GM18951 (cell line): ENCODE data around the gene C1QTNF1.
"Not testable (repeated sequence)": the region's sequence is repeated elsewhere in the genome, so short reads cannot be mapped to it uniquely, and the experiment has no call there.

ENCODE experiments used
- POLR2A ChIP-seq: IDR thresholded peaks from 4 replicates; pipeline ENCODE4 v1.6.1; 2011; ENCODE audit warnings: mild to moderate bottlenecking; ENCODE audit not compliant: insufficient read length, insufficient read depth; ENCODE audit errors: extremely low read depth
- in situ Hi-C: fragments of 300-500 bp; cut with MboI; formaldehyde crosslinking; loops from one replicate; pipeline ENCODE4 v1.12.0; 2022; ENCODE audit warnings: low sequenced_read_pairs, mixed read lengths, inconsistent platforms; ENCODE audit not compliant: unreplicated experiment

The C1QTNF1 gene

DNA sequence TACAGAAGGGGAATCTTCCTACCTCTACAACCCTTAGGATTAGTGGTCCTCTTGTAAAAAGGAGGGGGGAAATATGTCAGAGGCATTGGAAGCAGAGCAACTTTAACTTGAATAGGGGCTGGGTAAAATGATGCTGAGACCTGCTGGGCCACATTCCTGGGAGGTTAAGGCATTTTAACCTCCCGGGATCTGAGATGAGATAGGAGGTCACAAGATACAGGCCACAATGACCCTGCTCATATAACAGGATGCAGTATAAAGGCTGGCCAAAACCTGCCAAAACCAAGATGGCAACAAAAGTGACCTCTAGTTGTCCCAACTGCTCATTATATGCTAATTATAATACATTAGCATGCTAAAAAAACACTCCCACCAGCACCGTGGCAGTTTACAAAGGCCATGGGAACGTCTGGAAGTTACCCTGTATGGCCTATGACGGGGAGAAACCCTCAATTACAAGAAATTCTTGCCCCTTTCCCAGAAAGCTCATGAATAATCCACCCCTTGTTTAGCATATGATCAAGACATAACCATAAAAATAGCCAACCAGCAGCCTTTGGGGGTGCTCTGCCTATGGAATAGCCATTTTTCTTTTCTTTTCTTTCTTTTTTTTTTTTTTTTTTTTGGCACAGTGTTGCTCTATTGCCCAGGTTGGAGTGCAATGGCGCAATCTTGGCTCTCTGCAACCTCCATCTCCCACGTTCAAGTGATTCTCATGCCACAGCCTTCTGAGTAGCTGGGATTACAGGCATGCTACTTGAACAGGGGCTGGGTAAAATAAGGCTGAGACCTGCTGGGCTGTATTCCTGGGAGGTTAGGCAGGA lies 6.2 kb upstream of the C1QTNF1 start:
- in situ Hi-C loops: no loop called here
- no peak for TF ChIP-seq POLR2A

DNA sequence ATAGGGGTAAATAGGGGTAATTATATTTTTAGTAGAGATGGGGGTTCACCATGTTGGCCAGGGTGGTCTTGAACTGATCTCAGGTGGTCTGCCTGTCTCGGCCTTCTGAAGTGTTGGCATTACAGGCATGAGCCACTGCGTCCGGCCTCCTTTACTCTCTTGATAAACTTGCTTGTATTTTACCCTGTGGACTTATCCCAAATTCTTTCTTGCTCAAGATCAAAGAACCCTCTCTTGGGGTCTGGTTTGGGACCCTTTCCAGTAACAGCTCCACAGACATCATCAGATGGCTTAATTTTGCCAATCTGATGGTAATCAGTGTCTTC lies 5.6 kb upstream of the C1QTNF1 start:
- in situ Hi-C loops: no loop called here
- no peak for TF ChIP-seq POLR2A

DNA sequence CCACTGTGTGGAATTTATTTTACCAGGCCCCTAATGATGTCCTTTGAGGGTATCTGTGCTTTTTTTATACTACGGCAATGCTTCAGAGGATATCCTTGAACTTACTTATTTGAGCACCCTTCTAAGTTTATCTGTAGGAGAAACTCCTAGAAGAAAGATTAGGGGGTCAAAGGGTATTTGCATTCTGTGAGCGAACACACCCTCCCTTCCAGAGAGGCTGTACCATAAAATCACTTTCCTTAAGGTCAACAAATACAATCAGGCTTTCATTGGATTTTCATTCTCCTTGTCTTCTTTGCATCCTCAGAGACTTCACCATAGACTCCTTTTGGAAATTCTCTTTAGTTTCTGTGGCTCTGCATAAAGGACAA lies 4.7 kb upstream of the C1QTNF1 start:
- TF ChIP-seq POLR2A: no peak
- in situ Hi-C loops: no loop called here

DNA sequence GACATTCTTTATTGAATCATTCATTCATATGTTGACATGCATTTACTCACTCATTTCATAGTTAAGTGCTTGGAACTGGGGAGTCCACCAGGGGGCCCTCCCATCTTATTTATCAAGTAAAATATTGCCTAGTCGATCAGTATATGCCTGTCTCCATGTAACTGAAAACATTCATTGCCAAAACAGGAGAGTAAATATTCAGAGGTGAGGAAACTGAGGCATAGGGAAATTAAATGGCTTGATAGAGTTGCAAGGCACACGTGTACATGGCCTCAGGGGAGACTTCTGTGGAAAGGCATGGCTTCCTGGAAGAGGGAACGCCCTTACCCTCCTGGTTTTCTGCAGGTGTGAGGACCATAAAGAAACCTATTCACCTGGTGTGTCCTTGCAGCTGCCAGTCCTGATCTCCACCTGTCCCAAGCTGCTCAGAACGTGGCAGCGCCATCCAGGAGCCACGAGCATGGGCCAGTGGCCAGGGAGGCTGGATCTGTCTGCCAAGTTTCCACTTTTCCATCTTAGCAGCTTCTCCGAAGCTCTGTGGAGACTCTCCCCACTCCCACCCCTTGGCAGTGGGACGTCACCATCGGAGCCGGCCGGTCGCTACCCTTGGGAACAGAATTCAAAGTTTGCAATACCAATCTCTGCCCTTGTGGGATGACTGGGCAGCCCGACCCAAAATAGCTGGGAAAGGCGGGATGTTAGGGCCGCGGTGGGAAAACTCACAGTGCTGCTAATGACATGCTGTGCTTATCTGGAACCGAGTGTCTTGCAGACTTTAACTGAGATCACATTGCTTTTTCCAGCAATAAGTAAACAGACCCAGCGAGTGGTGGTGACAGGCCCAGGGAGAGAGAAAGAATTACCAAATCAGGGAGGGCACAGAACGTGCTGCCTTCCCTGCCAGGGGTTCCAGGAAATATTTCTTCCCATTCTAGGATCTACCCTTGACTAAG lies 4.1 kb upstream of the C1QTNF1 start:
- no peak for TF ChIP-seq POLR2A
- in situ Hi-C loops: no loop called here

DNA sequence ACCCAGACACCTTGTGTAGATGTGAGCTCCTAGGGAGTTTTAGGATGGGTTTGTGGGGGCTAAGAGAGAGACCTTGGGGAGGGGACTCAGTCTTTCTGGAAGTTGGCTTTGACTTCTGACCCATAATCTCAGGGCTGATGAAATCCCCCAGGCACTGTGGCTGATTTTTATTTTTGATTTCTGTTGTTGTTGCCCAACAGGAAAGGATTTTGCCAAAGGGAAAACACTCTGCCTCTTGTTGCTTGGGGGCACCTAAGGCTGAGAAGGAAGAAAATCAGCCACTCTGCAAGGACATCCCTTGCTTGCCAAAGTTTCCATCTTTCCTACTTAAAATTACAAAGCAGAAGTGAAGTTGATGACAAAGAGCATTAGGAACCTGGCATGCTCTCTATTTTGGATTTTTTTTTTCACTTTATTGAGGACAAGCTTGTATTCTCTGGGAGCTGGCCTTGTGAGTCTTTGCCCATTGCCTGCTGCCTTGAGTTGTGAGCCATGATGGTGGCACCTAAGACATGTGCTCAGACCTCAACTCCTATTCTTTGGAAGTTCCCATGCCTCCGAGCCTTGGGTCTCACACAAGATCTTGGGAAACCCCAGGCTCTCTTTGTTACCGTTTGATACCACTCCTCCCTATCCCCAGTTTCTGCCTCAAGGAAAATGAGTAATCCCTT lies 3.2 kb upstream of the C1QTNF1 start:
- in situ Hi-C loops: no loop called here
- no peak for TF ChIP-seq POLR2A

DNA sequence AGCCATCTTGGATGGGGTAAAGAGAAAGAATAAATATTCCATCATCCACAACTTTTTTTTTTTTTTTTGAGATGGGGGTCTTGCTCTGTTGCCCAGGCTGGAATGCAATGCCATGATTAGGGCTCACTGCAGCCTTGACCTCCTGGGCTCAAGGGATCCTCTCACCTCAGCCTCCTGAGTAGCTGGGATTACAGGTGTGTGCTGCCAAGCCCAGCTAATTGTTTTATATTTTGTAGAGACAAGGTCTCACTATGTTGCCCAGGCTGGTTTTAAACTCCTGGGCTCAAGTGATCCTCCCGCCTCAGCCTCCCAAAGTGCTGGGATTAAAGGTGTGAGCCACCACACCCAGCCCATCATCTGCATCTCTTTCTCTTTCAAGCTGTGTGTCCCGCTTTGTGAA lies 2.0 kb upstream of the C1QTNF1 start:
- in situ Hi-C loops: not testable (repeated sequence)

DNA sequence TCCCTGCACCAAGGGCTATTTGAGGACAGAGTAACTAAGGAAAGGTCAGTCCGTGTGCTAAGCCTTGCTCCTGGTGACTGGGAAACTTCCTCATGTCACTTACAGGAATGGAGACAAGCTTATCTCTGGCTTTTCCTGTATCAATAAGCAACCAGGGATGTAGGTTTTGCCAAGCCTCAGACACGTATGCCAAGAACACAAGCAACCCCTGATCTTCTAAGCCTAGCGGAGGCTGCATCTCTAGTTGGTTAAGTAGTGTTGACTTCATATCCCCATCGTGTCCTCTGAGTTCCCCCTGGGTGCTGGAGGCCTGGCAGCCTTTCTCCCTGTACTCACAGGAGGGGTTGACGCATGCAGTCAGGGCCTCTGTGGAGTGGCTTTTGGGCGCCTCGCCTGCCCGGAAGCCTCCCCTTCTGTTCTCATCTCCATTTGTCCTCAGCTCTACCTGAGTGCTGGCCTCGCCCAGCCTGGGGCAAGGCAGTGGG lies 1.4 kb upstream of the C1QTNF1 start:
- in situ Hi-C loops: no loop called here
- TF ChIP-seq POLR2A: no peak

DNA sequence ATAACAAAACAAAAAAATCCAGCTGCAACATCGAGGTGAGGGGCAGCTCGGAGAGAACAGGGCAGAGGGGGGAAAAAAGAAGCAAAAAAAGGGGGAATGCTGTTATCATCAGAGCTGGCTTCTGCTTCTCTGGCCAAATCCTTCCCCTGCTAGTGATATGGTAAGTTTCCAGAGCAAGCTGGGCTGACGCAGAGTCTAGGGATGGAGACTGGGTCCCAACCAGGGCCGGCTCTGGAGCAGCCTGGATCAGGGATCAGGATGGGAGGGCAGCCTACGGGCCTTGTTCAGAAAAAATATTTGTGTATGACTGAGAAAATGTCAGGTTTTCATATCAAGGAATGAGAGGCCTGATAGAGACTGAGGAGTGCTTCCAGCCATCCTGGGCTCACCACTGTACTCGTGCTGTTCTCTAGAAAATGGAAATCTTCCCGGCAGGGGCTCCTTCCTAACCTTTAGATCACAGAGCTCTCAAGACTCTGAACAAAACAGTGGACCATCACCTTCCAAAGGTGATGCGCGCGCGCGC lies 726 bp upstream of the C1QTNF1 start:
- in situ Hi-C loops: no loop called here
- TF ChIP-seq POLR2A: no peak

DNA sequence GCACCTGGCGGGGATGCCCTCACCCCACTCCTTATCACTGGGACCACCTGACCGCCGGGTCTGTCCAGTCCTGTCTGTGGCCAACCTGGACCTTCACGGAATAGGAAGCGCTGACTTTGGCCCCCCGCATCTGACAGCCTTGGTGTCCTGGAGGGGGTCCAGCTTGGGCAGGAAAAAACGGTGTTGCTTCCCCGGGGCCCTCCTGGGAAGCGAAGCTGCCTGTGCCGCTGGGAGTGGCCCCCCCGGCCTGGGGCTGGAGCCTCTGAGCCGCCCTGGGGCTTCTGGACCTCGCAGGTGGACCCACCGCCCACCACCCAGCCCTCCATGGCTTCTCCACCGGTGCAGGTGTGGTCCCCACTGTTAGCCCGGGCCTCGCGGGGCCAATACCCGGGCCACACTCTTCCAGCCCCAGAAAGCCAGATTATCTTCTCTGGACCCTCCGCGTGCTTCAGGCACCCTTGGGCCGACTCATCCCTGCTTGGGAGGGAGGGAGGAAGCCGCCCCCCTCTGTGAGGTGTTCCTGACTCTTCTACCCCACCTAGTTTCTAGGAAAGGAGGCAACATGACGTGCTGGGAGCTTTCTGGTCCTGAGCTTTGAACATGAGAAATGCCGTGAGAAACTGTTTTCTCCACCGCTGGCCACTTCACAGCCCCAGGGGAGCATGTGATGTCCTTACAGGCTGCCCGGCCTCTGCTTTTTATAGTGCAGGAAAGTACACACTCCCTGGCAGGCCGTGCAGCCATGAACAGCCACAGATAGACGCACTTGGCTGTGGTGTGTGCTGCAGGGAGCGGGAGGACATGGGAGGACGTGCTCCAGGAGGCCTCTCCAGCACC lies 1.1 kb downstream of the C1QTNF1 start:
- in situ Hi-C loops: no loop called here
- TF ChIP-seq POLR2A: no peak

DNA sequence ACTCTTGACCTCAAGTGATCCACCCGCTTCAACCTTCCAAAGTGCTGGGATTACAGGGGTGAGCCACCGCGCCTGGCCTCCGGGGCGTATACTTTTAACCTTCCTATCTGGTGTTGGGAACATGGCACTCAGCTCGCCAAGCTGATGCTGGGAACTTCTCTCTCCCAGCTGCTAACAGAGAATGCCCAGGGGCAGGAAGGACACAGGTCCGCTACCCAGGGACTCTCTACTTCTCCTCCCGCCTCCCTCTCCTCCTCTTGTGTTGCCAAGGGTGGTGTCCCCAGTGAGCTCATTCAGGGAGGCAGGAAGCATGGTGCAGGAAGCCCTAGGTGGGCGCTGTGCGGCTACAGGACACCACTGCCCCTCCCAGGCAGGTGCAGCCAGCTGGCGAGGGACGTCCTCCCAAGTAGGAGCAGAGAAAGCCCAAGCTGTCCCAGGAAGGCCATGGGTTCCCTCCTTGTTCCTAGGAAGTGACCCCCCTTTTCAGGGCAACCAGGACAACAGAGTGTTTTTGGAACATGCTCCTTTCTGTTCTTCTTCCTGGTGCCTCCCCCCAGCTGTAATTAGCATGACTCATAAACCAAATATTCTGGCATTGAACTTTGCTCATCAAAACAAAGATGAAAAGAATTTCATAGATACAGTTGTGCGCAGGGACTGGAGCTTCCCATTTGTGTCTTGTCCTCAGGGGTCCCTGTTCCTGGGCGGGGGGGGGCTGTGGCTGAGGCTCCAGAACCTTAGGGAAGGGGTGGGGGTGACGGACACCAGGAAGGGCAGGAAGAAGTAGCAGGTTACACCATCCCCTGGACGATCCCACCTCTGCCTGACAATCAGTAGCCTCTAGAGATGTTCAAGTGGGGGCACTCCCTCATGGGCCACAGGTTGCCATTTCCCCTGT lies 2.7 kb downstream of the C1QTNF1 start:
- in situ Hi-C loops: no loop called here
- TF ChIP-seq POLR2A: no peak

DNA sequence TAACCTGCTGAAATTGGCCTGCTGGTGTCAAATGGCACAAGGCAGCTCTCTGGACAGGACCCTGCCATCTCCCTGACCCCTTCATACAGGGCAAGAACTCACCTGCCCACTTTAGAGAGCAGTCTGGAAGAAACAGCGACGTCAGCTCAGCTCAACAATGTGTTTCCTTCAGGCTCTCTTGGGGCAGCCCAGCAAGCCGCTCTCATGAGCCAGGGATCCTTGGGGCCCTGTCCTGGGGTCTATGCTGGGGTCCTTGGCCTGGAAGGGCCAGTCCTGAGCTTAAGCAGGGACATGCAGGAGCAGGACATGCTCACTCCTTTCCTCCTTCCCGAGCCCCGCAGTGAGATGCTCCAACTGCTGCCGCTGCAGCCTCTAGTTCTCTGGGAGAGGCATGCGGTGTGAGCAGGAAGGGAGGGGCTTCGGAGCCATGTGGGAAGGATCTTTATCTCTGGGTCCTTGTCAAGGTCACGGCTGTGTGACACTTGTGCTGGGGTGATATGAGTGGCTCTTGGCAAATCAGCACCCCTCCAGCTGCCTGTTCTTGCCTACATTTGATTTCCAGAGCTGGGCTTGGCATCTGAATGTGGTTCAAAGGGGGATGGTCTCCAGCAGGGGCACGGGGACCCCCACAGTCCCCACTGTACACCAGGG lies 3.4 kb downstream of the C1QTNF1 start:
- in situ Hi-C loops: no loop called here
- no peak for TF ChIP-seq POLR2A
